SW 1271 (cell line): ENCODE data around the gene MSH3.
"Not testable (repeated sequence)": the region's sequence is repeated elsewhere in the genome, so short reads cannot be mapped to it uniquely, and the experiment has no call there.

Experiments used
- DNase-seq, 2 experiments: peaks; one replicate each; lab custom pipeline; 2025; lab: John Stamatoyannopoulos, UW

Gene MSH3

DNA sequence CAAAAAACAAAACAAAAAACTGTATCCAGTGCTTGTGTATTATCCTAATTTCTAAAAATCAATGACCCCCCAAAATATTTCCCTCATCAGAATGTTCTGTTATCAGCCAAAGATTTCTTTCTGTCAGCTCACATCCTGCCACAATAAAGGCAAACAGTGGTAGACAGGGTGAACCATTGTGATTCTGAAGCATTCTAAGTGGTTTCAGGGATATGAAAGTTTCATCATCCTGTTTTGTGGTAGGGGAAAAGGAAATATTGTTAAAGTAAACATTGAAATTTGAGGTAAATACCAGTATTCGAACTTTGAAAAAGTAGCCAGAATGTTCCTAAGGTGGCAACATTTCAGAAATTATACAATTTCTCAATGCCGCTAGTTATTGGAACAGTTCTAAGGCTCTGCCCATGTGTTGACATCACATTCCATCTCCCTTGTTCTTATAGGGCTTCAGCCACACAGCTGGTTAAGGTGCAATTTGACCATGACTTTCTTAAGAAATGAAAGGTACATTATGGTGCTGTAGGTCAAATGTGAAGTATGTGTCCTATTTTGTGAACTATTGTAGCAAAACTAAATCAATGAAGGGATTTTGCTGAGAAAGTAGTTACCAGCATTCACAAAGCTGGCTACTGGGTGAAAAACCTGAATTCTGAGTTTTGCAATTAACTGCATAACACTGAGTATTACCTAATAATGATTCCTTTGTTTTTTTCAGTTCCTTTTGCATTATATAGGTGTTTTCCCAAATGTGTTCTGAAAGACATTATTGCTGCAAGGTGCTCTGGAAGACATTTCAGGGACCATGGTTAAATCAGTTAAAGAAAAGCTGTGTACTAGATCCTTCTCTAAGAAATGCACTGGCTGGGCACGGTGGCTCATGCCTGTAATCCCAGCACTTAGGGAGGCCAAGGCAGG is 198.1 kb downstream of the MSH3 start:
- no peak for DNase-seq

GRCh38 chr5:80853413-80853812 is 199.0 kb downstream of the MSH3 start:
- no peak for DNase-seq

- DNase-seq = no peak
These were observed 200.1 kb downstream of the MSH3 start for GRCh38 chr5:80854583-80854982.

- no peak for DNase-seq
These were observed 206.6 kb downstream of the MSH3 start for GRCh38 chr5:80860924-80861613.

DNA sequence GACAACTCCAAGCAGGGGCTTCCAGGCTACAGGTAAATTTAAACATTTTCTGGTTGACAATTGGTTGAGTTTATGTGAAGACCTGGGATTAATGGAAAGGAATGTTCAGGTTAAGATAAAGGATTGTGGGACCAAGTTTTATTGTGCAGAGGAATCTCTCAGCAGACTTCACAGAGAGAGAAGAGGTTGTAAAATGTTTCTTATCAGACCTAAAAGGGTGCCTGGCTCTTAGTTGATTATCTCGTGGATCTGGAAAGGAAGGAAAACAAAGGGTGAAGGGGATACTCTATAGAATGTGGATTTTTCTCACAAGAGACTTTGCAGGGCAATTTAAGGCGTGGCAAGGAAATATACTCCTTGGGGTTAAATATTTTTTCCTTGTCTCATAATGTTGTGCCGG is 209.3 kb downstream of the MSH3 start:
- no peak for DNase-seq

DNA sequence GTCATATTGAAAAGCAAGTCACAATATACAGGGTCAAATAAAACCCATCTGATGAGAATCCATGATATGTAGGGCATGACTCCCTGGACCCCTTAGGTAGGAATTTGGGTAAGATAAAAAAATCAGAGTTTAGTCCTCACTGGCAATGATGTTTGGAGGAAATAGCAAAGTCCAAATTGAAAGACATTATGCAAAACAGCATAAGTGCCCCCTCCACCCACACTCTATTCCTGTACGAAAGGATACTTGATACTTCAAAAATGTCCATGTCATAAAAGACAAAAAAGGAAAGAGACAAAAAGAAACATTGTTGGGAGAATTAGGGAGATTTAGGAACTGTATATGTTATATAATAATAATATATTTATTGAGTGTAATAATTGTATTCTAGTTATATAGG is 209.7 kb downstream of the MSH3 start:
- no peak for DNase-seq

- no peak for DNase-seq
These were observed 210.4 kb downstream of the MSH3 start for GRCh38 chr5:80864706-80865435.

- DNase-seq = no peak
These were observed 211.1 kb downstream of the MSH3 start for GRCh38 chr5:80865551-80865950.

DNA sequence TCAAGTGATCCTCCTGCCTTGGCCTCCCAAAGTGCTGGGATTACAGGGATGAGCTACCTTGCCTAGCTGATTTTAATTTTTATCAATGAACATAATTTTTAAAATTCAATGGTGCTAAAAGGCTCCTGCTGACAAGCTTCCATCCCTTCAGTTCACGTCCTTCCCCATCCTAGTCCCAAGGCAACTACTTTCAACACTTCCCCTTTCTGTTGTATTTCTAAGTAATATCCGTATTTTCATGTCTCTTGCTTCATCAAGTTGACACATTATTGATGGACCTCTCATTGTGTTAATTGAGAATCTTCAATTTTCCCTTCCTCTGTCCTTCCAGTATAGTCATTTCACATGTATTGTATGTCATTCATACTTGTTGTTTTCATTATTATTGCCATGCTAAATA is 211.9 kb downstream of the MSH3 start:
- DNase-seq = no peak

DNA sequence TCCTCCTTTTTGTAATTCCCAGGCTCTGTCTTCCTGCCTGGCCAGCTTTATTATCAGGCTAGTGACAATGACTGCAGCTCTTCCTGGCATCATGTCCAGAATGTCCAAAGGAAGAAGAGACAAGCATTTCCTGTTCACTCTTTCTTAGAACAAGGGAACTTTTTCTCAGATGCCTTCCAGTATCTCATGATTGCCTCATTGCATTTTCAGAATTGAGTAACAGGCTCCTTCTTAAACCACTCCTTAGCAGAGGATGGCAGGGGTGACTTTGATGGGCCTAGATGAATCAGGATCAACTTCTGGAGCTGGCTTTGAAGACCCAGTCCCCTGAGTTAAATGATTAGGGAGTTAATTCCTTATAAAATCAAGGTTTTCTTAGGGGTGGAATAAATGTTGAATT is 212.8 kb downstream of the MSH3 start:
- DNase-seq = no peak

DNA sequence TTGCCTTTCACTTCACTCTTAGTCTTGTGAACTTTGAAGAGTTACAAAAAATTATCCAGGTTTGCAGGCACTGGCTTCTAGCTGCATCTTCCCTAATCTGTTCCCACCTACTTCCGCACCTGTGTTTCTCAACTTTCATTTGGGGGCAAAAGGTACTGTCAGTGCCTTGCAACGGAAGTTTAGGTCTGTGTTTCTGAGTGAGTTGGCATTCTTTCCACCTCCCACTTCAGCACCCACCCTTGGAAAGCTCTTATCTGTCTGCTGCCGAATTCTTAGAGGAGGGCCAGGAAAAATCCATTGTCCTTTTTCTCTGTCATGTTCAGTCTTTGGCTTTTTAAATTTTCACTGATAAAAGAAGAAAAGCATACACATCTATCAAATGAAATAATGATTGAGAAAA is 216.0 kb downstream of the MSH3 start:
- DNase-seq = no peak

- DNase-seq = peak; percentile 51 to 75
These were observed 217.1 kb downstream of the MSH3 start for GRCh38 chr5:80871541-80871961.

- no peak for DNase-seq
These were observed 219.7 kb downstream of the MSH3 start for GRCh38 chr5:80874162-80874561.

DNA sequence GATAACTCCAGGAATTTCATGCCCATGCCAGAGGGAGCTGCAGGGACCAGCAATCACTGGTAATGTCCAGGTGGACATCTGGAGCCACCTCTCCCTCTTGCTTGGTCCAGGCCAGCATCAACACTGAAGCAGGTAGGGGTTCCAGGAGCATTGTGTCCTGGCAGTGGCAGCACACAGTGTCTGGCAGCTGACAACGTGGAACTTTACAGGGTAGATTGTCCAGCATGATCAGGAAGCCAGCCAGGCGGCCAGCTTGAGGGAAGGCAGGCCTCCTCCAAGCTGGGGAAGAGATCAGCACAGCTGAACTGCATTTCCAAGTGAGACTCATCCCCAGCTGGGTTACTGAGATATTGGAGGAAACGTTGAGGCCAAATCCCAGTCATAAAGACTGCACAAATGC is 223.1 kb downstream of the MSH3 start:
- no peak for DNase-seq

DNA sequence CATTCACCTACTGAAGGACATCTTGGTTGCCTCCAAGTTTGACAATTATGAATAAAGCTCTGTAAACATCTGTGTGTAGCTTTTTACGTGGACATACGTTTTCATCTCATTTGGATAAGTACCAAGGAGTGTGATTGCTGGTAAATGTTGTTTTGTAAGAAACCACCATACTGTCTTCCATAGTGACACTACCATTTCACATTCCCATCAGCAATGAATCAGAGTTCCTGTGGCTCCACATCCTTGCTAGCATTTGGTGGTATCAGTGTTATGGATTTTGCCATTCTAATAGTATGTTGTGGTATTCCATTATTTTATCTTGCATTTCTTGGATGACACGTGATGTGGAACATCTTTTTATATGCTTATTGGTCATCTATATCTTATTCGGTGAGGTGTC is 227.3 kb downstream of the MSH3 start:
- no peak for DNase-seq

DNA sequence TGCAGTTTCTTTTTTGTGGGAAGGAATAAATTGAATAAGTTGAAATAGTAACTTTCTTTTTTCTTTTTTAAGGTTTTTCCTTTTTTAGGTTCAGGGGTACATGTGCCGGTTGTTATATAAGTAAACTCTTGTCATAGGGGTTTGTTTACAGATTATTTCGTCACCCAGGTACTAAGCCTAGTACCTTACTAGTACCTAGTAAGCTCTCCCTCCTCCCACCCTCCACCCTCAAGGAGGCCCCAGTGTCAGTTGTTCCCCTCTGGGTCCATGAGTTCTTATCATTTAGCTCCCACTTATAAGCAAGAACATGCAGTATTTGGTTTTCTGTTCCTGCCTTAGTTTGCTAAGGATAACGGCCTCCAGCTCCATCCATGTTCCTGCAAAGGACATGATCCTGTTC is 228.9 kb downstream of the MSH3 start:
- not testable (repeated sequence) for DNase-seq

DNA sequence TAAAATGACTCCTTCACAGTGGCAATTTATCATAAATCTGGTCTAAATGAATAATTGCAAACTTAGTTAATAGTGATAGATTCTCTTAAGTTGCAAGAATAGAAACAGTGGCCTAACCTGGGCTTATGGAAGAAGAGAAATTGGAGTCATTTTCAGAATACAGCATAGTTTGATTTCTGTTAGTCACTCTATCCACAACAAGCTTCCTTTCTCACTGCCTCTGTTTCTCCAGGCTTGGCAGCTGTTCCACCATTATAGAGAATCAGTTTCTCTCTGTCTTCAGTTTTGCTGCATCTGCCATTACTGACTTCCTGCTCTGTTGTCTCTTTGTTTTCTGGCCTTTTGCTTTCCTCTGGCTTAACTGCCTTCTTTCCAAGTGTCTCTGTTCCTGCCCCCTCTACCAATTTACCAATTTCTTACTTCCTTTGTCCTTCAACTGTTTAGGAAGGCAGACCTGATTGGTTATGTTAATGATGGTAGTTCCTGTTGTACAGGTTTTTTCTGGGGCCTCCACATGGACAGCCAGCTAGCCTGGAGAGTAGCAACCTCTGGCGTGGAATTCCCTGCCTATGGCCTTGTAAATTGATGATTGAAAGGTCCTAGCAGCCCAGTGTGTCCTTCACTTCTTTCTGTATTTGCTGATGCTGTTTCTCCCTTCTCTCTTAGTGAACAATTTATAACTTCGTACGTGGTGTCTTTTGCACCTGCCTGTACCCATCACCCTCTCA is 229.8 kb downstream of the MSH3 start:
- no peak for DNase-seq

DNA sequence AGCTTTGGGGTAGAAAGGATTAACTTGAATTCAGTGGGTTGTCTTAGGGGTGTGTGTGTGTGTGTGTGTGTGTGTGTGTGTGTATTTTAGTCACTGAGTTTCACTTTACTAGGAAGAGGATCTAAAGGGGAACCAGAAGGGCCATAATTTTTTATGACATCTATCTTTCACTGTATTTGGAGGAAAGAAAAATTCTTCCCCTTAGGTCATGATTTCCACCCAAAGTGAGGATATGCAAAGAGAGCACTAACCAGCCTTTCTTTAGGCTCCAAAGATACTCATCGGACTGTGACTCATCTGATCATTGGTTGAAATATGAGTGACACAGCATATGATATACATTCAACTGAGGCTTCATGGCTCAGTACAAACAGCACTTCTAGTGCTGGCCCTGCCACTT is 230.5 kb downstream of the MSH3 start:
- no peak for DNase-seq

GRCh38 chr5:80885396-80886000 is 231.0 kb downstream of the MSH3 start:
- no peak for DNase-seq

DNA sequence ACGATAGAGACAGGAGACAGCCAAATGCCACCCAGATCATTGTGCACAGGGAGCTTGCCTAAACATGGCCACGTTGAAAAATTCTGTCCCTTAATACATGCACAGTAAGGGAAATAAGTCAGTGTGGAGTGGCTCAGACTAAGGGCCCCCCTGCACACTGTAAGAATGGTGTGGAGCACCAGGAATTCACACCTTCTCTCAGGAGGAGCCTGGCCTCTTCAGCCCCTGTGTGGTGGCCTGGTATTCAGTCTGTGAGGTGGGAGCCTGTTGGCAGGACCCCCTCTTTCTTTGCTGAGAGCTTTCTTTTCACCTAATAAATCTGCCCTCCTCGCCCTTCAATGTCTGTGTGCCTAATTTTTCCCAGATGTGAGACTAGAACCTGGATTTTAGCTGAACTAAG is 239.6 kb downstream of the MSH3 start:
- no peak for DNase-seq

DNA sequence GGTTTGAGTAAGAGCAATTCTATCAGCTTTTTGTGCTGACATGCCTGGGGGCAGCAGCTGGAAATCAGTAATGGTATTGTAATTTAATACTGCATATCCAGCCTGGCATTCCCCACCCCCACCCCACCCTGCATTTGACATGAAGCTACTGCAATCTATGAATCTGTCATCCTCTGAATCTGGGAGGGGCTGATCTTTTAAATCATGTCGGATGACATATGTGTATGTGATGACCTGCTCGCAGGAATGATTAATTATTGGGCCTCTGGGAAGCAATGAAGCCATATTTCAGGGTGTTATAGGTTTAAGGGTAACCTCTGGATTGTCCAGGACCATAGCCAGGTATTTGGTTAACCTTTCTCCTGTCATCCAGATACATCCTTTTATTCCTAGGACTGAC is 241.1 kb downstream of the MSH3 start:
- no peak for DNase-seq

- DNase-seq = not testable (repeated sequence)
These were observed 248.2 kb downstream of the MSH3 start for GRCh38 chr5:80902624-80903023.
